Endometrial microvascular endothelial cells (primary cell): Measurements from ENCODE around the gene ARFRP1. TPM values are rescaled to one million over a fixed set of nuclear protein-coding genes. Genes with fewer than 3 reads are reported as not detected.

ENCODE experiments used
- in situ Hi-C: cut with HindIII; loops from 2 replicates; pipeline ENCODE4 v1.10.0; 2017; ENCODE audit warnings: low sequenced_read_pairs, low pct_unique_long_range_greater_than_20kb; ENCODE audit errors: inconsistent ontology term
- total RNA-seq: library from RNA; depleted of rRNA; stranded (reverse); fragments of >200 nt; gene quantifications from one replicate; pipeline ENCODE4 v1.2.3, GENCODE V29; 2015; ENCODE audit errors: inconsistent ontology term

ARFRP1 gene
- total RNA-seq, 1 donor from 2014 or later, result 55.7 TPM

DNA sequence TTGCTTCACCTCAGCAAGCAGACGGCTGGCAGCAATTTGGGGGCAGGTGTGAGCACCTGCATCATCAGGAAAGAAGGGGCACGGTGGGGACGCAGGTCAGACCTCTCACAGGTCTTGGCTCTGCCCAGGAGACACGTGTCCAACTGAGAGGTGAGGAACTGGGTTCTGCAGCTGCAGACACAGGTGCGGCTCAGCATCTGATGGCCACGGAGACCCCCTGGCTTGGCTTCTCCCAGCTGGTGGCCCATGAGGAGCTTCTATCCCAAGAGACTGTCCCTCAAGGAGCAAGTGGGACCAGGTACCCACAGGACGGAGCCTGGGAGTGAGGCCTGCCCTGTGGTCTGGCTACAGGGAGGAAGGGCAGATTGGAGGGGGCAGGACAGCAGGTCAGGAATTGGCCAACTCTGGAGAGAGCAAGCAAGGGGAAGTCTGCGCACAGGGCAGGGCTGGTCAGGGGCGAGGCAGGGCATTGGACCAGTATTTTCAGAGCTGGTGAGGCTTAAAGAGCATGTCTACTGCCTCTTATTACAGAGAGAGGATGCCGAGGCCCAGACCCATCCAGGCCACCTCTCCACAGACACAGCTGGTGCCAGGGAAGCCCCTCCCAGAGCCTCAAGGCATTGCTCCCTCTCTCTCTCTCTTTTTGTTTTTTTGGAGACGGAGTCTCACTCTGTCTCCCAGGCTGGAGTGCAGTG, 58.7 kb downstream of the ARFRP1 start:
- in situ Hi-C loops, result no loop called here

Other genes with a start within 250 kb of the ARFRP1 start
- gene KCNQ2, start 235.3 kb downstream of the ARFRP1 start, total RNA-seq, result not detected
- 0.09 TPM for gene EEF1A2, start 208.9 kb downstream of the ARFRP1 start, total RNA-seq
- 126 TPM for gene PPDPF, start 187.2 kb downstream of the ARFRP1 start, total RNA-seq
- gene PTK6, start 170.6 kb downstream of the ARFRP1 start, total RNA-seq, result not detected
- gene SRMS, start 160.2 kb downstream of the ARFRP1 start, total RNA-seq, result not detected
- 0.37 TPM for gene FNDC11, start 153.8 kb downstream of the ARFRP1 start, total RNA-seq
- 61.5 TPM for gene HELZ2, start 133.7 kb downstream of the ARFRP1 start, total RNA-seq
- gene GMEB2, start 80.9 kb downstream of the ARFRP1 start, total RNA-seq, result 11.9 TPM
- 0.65 TPM for gene STMN3, start 54.6 kb downstream of the ARFRP1 start, total RNA-seq
- gene RTEL1, start 49.7 kb downstream of the ARFRP1 start, total RNA-seq, result 15.1 TPM
- gene TNFRSF6B, start 11.3 kb downstream of the ARFRP1 start, total RNA-seq, result 175 TPM
- gene ZGPAT, start 63 bp upstream of the ARFRP1 start, total RNA-seq, result 39.2 TPM
- gene LIME1, start 28.7 kb upstream of the ARFRP1 start, total RNA-seq, result 9.3 TPM
- gene SLC2A4RG, start 31.8 kb upstream of the ARFRP1 start, total RNA-seq, result 17.3 TPM
- not detected for gene ZBTB46, start 123.3 kb upstream of the ARFRP1 start, total RNA-seq
- gene ABHD16B, start 153.5 kb upstream of the ARFRP1 start, total RNA-seq, result not detected
- gene TPD52L2, start 157.3 kb upstream of the ARFRP1 start, total RNA-seq, result 174 TPM
- gene DNAJC5, start 187.2 kb upstream of the ARFRP1 start, total RNA-seq, result 76.7 TPM
- gene UCKL1, start 248.4 kb upstream of the ARFRP1 start, total RNA-seq, result 19.3 TPM